BE2C (cell line): ENCODE data around the gene ARHGAP18.

Experiments used
- DNase-seq: peaks from one replicate; pipeline ENCODE4 v3.0.0-alpha.2; 2020
- H3K27me3 ChIP-seq: fragments of 250-450 bp; sonication (Bioruptor Pico); 2 replicates; pipeline ENCODE4 v1.5.1; 2020; ENCODE audit warnings: mild to moderate bottlenecking
- H3K36me3 ChIP-seq: fragments of 250-450 bp; sonication (Bioruptor Pico); 2 replicates; pipeline ENCODE4 v1.5.1; 2020; ENCODE audit warnings: mild to moderate bottlenecking
- H3K4me1 ChIP-seq: fragments of 250-450 bp; sonication (Bioruptor Pico); 2 replicates; pipeline ENCODE4 v1.5.1; 2020
- H3K4me3 ChIP-seq: 2 replicates; pipeline ENCODE4 v1.5.1; 2011; ENCODE audit warnings: low read depth, low read length
- H3K9me3 ChIP-seq: fragments of 250-450 bp; sonication (Bioruptor Pico); 2 replicates; pipeline ENCODE4 v1.5.1; 2020
- TF ChIP-seq, protein P1 (sequence below): IDR thresholded peaks from 2 replicates; pipeline ENCODE4 v1.5.1; 2012; ENCODE audit warnings: mild to moderate bottlenecking, low read depth, low read length

ARHGAP18 gene

DNA sequence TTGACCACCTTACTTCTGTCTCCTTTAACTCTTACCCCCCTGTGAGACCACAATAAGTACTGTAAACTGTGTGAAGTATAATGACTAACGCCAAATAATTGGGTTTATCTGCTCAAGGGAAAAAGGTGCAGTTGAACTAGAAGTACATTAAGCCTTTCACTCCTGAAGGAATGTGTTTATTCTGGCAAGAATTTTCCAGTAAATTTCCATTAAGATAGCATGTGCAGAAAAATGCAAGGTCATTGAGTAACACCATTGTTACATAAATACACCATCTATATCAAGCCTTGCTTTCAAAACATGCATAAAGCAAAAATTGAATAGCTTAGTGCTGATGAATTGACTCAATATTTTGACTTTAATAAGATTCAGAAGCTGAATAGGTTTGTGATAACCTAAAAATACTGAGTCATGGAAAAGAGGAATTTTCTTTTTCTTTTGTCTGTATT, 65.4 kb downstream of the ARHGAP18 start:
- no peak for DNase-seq
- Histone ChIP-seq H3K4me3 (no peak overlapping the region), H3K36me3 (no peaks in the 10 kb centered on the region), H3K9me3 (no peaks in the 10 kb centered on the region), H3K4me1 (no peaks in the 10 kb centered on the region), H3K27me3 (no peaks in the 10 kb centered on the region)
- TF ChIP-seq, protein P1, sequence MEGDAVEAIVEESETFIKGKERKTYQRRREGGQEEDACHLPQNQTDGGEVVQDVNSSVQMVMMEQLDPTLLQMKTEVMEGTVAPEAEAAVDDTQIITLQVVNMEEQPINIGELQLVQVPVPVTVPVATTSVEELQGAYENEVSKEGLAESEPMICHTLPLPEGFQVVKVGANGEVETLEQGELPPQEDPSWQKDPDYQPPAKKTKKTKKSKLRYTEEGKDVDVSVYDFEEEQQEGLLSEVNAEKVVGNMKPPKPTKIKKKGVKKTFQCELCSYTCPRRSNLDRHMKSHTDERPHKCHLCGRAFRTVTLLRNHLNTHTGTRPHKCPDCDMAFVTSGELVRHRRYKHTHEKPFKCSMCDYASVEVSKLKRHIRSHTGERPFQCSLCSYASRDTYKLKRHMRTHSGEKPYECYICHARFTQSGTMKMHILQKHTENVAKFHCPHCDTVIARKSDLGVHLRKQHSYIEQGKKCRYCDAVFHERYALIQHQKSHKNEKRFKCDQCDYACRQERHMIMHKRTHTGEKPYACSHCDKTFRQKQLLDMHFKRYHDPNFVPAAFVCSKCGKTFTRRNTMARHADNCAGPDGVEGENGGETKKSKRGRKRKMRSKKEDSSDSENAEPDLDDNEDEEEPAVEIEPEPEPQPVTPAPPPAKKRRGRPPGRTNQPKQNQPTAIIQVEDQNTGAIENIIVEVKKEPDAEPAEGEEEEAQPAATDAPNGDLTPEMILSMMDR, result no peak

DNA sequence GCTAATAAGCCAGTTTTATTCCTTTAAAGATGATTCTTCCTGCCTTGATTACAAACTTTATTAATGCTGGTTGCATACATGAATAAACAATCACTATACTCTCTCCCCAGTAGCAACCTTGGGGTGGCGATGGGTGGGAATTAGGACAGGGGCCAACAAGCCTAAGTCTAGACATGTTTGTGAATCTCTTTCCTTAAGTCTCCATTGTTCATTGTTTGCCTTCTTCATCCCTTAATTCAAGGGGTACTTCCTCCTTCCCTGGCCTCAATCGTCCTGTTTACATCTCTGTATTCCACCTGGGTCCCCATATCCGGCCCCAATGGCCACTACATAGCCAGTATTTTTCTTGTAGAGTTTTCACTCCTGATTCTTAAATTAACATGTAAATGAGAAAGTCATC, 66.0 kb downstream of the ARHGAP18 start:
- H3K36me3 ChIP-seq, result no peaks in the 10 kb centered on the region

GRCh38 chr6:129643176-129643575, 66.8 kb downstream of the ARHGAP18 start:
- Histone ChIP-seq H3K36me3 (no peaks in the 10 kb centered on the region), H3K4me3 (no peak overlapping the region), H3K9me3 (no peaks in the 10 kb centered on the region), H3K4me1 (0 out of 2 replicates have a peak, but pooled peaks cover 3% of the 10 kb centered on the region), H3K27me3 (no peaks in the 10 kb centered on the region)
- TF ChIP-seq, protein P1, result no peak
- no peak for DNase-seq

More for the DNA sequence above, 66.0 kb downstream of the ARHGAP18 start:
- TF ChIP-seq, protein P1, result no peak
- DNase-seq, result no peak
- Histone ChIP-seq H3K4me3 (no peak overlapping the region), H3K27me3 (no peaks in the 10 kb centered on the region), H3K4me1 (no peaks in the 10 kb centered on the region), H3K9me3 (no peaks in the 10 kb centered on the region)

DNA sequence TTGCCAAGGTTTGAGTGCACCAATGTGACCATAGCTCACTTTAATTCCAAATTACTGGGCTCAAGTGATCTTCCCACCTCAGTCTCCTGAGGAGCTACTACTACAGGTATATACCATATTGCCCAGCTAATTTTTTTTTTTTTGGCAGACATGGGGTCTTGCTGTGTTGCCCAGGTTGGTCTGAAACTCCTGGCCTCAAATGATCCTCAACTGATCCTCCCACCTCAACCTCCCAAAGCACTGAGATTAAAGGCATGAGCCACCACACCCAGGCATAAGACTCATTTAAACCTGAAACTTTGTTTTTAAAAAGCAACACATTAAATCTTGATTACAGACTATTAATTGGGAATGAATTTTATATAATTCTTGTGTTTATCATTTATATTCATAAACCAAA, 67.7 kb downstream of the ARHGAP18 start:
- Histone ChIP-seq H3K27me3 (no peaks in the 10 kb centered on the region), H3K36me3 (no peaks in the 10 kb centered on the region), H3K9me3 (no peaks in the 10 kb centered on the region), H3K4me1 (0 out of 2 replicates have a peak, but pooled peaks cover 3% of the 10 kb centered on the region), H3K4me3 (no peak overlapping the region)
- TF ChIP-seq, protein P1, result no peak
- DNase-seq, result no peak

DNA sequence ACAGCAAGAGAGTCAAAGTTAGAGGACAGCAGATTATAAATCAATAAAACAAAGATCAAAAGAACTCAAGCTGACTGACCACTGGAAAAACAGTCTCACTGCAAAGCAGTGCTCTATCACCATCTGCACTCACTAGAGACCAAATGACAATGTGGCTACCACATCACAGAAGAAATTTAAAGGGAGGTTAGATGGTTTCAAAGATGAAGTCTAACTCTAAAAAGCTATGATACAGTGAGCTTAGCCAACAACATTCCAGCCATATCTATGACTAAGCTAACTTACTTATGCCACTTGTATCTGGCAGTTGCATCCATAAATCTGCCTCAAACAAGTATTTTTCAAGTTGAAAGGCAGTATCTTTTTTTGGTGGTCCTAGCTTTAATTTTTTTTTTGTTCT, 68.6 kb downstream of the ARHGAP18 start:
- Histone ChIP-seq H3K27me3 (no peaks in the 10 kb centered on the region), H3K9me3 (no peaks in the 10 kb centered on the region), H3K4me1 (0 out of 2 replicates have a peak, but pooled peaks cover 3% of the 10 kb centered on the region), H3K4me3 (no peak overlapping the region), H3K36me3 (no peaks in the 10 kb centered on the region)
- no peak for DNase-seq
- TF ChIP-seq, protein P1, result no peak

DNA sequence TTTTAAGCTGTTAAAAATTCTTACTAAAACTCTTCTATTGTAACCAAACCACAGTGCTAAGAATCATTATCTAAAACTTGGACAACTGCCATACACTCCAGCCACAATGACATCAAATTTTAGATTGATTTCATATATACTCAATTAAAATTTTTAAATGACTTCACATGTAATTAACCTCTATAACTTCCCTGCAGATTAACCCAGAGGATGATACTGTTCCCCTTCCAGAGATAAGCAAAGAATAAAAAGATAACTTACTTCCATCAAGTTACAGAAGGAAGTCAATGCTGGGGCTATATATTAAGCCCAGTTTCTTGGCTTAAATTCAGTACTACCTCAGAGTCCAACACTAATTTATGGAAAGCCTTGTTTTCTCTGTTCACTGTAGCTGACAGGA, 71.3 kb downstream of the ARHGAP18 start:
- no peaks in the 10 kb centered on the region for H3K36me3 ChIP-seq
- DNase-seq, result no peak
- H3K4me1 ChIP-seq, result 0 out of 2 replicates have a peak, but pooled peaks cover 3% of the 10 kb centered on the region

More for the DNA sequence above, 71.3 kb downstream of the ARHGAP18 start:
- H3K4me3 ChIP-seq, result no peak overlapping the region
- H3K27me3 ChIP-seq, result no peaks in the 10 kb centered on the region
- no peaks in the 10 kb centered on the region for H3K9me3 ChIP-seq
- TF ChIP-seq, protein P1, result no peak
